DND-41 (cell line): ENCODE results near the gene THSD7A.

Experiments
- EZH2 ChIP-seq: IDR thresholded peaks from 3 replicates; pipeline ENCODE4 v1.6.1; 2012; ENCODE audit warnings: borderline replicate concordance, low read depth, mild to moderate bottlenecking, moderate library complexity, low read length, inconsistent platforms; ENCODE audit not compliant: severe bottlenecking
- TF ChIP-seq, protein P1 (sequence below): IDR thresholded peaks from 2 replicates; pipeline ENCODE4 v1.5.1; 2012; ENCODE audit warnings: borderline replicate concordance, low read length, moderate library complexity, mild to moderate bottlenecking; ENCODE audit not compliant: poor library complexity, severe bottlenecking; ENCODE audit errors: extremely low read depth

DNA sequence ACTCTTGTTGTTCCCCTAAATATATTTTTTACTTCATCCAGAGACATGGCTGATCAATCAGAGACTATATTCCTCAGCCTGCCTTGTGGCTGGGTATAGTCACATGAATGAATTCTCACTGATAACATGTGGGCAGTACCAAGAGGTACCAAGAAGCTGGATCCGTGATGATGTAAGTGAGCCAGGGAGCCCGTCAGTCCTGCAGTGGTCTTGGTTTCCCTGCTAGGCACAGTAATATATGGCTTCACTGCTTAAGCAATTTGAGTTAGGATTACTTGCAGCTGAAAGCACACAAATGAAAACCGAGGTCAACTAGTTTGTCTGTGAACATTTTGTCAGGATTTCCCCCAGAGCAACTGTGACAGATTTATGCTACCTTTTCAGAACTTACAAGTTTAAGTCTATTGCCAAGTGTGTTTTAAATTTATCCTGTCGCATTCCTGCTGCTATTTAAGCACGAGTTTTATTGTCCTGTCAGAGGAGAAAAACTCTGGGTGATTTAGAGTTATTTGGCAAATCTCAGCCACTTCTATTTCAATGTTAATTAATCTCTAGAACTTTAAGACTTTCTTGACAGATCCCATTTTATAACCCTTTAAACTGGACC, 476.5 kb downstream of the THSD7A start:
- TF ChIP-seq, protein P1, sequence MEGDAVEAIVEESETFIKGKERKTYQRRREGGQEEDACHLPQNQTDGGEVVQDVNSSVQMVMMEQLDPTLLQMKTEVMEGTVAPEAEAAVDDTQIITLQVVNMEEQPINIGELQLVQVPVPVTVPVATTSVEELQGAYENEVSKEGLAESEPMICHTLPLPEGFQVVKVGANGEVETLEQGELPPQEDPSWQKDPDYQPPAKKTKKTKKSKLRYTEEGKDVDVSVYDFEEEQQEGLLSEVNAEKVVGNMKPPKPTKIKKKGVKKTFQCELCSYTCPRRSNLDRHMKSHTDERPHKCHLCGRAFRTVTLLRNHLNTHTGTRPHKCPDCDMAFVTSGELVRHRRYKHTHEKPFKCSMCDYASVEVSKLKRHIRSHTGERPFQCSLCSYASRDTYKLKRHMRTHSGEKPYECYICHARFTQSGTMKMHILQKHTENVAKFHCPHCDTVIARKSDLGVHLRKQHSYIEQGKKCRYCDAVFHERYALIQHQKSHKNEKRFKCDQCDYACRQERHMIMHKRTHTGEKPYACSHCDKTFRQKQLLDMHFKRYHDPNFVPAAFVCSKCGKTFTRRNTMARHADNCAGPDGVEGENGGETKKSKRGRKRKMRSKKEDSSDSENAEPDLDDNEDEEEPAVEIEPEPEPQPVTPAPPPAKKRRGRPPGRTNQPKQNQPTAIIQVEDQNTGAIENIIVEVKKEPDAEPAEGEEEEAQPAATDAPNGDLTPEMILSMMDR, result no peak
- TF ChIP-seq EZH2, result no peak
